Measurements from ENCODE around the gene OPTC. TPM values are rescaled to one million over a fixed set of nuclear protein-coding genes. Genes with fewer than 3 reads are reported as not detected.
"Not testable (repeated sequence)": the region's sequence is repeated elsewhere in the genome, so short reads cannot be mapped to it uniquely, and the experiment has no call there.

OPTC gene
- not detected for total RNA-seq

GRCh38 chr1:203493901-203494300 lies at the start of gene OPTC:
Gene OPTC (plus strand): TSS chr1:203494153. CDS start chr1:203496006, 1,853 bp downstream.
- Histone ChIP-seq H3K4me1 (no peaks in the 10 kb centered on the region), H3K4me3 (no peak within 1 kb of the TSS), H3K27ac (no peak within 1 kb of the TSS), H3K36me3 (no peaks in the 10 kb centered on the region), H3K27me3 (no peaks in the 10 kb centered on the region), H3K9me3 (no peaks in the 10 kb centered on the region)
- no peak for TF ChIP-seq POLR2AphosphoS5 (IDR thresholded peaks at IDR 0.05)
- DNase-seq (ENCODE audit: low spot score in 2 of 2): no peak
- WGBS: 79% methylated on average over 5 of the region's 5 CpGs

GRCh38 chr1:203444171-203444576 lies 49.8 kb upstream of the OPTC start:
- Histone ChIP-seq H3K27me3 (peaks cover 3% of the 10 kb centered on the region), H3K4me3 (no peak overlapping the region), H3K27ac (peak overlapping the region; percentile 49), H3K9me3 (no peaks in the 10 kb centered on the region), H3K4me1 (peaks cover 29% of the 10 kb centered on the region), H3K36me3 (no peaks in the 10 kb centered on the region)
- TF ChIP-seq, protein P1, sequence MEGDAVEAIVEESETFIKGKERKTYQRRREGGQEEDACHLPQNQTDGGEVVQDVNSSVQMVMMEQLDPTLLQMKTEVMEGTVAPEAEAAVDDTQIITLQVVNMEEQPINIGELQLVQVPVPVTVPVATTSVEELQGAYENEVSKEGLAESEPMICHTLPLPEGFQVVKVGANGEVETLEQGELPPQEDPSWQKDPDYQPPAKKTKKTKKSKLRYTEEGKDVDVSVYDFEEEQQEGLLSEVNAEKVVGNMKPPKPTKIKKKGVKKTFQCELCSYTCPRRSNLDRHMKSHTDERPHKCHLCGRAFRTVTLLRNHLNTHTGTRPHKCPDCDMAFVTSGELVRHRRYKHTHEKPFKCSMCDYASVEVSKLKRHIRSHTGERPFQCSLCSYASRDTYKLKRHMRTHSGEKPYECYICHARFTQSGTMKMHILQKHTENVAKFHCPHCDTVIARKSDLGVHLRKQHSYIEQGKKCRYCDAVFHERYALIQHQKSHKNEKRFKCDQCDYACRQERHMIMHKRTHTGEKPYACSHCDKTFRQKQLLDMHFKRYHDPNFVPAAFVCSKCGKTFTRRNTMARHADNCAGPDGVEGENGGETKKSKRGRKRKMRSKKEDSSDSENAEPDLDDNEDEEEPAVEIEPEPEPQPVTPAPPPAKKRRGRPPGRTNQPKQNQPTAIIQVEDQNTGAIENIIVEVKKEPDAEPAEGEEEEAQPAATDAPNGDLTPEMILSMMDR (IDR thresholded peaks at IDR 0.05): no peak
- TF ChIP-seq POLR2AphosphoS5 (IDR thresholded peaks at IDR 0.05) (no peak), POLR2A (IDR thresholded peaks at IDR 0.05) (no peak)
- no peak for DNase-seq (ENCODE audit: low spot score in 2 of 2)
- WGBS: 95% methylated on average over 1 of the region's 1 CpG

DNA sequence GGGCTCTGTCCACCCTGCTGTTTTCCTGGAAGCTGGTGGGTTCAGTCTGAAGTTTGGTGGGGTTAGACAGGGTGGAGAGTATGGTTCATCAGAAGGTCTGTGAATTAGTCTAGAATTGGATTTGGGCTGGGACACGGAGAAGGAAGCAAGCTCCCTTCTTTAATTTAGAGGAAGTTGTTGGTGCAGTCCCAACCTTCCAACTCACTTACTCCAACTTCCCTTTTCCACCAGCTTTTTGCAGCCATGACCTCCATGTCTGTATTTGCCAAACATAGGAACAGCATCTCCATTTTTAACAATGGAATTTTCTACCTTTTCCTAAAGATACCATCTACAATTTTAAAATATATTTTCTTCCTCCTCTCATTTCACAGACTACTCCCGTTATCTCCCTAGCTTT lies 46.8 kb upstream of the OPTC start:
- H3K27me3 ChIP-seq: peaks cover 3% of the 10 kb centered on the region
- no peak for DNase-seq (ENCODE audit: low spot score in 2 of 2)
- no peaks in the 10 kb centered on the region for H3K9me3 ChIP-seq
- WGBS: 59% methylated on average over 2 of the region's 2 CpGs
- no peak overlapping the region for H3K4me3 ChIP-seq
- no peak overlapping the region for H3K27ac ChIP-seq
- TF ChIP-seq POLR2AphosphoS5 (IDR thresholded peaks at IDR 0.05) (no peak), EP300 (IDR thresholded peaks at IDR 0.05) (no peak), POLR2A (IDR thresholded peaks at IDR 0.05) (no peak)
- TF ChIP-seq, protein P1 (IDR thresholded peaks at IDR 0.05): no peak
- H3K36me3 ChIP-seq: no peaks in the 10 kb centered on the region
- H3K4me1 ChIP-seq: peaks cover 34% of the 10 kb centered on the region

- not testable (repeated sequence) for DNase-seq (ENCODE audit: low spot score in 2 of 2)
- H3K27ac ChIP-seq: peak overlapping the region; percentile 70
- WGBS: 89% methylated on average over 1 of the region's 1 CpG
Observed at GRCh38 chr1:203447598-203447997, 46.4 kb upstream of the OPTC start.

DNA sequence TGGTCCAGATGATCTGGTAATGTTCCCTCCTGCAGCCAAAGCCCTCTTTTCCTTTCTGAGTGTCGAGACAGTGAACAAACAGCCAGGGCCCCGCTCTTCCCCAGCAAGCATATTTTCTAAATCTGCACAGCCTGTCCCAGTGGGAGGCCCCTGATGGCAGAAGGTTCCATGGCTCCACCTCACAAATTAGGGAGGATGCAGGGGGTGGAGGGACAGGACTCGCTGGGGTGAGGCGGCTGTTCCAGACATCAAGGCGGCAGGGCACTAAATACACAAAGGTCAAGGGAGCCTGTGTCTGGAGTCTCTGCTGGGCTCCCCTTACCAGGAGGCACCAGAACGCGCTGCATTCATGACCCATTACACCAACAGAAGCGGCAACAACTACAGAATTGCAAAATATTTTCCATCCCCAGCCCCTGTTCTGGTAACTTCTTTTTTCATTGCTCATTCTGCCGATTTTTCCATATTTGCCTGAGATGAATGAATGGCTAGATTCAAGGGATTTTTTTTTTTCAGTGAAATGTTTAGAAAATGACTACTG lies 45.4 kb upstream of the OPTC start:
- no peak for DNase-seq (ENCODE audit: low spot score in 2 of 2)
- H3K4me1 ChIP-seq: peaks cover 34% of the 10 kb centered on the region
- TF ChIP-seq POLR2A (IDR thresholded peaks at IDR 0.05) (no peak), EP300 (IDR thresholded peaks at IDR 0.05) (no peak), POLR2AphosphoS5 (IDR thresholded peaks at IDR 0.05) (peak in 1 of 3 donors; percentile 63)
- TF ChIP-seq, protein P1 (IDR thresholded peaks at IDR 0.05): no peak
- H3K36me3 ChIP-seq: no peaks in the 10 kb centered on the region
- H3K27me3 ChIP-seq: peaks cover 3% of the 10 kb centered on the region
- 67% methylated on average over 8 of the region's 9 CpGs for WGBS
- H3K4me3 ChIP-seq: no peak overlapping the region
- peak overlapping the region; percentile 70 for H3K27ac ChIP-seq
- H3K9me3 ChIP-seq: no peaks in the 10 kb centered on the region

More at GRCh38 chr1:203447598-203447997, 46.4 kb upstream of the OPTC start:
- H3K9me3 ChIP-seq, H3K4me3 ChIP-seq, H3K27me3 ChIP-seq, H3K36me3 ChIP-seq: not testable (repeated sequence)
- peaks cover 34% of the 10 kb centered on the region for H3K4me1 ChIP-seq

- DNase-seq (ENCODE audit: low spot score in 2 of 2): no peak
- no peak for TF ChIP-seq POLR2AphosphoS5 (IDR thresholded peaks at IDR 0.05)
- TF ChIP-seq, protein P1 (IDR thresholded peaks at IDR 0.05): no peak
- TF ChIP-seq EP300 (IDR thresholded peaks at IDR 0.05): no peak
- no peak for TF ChIP-seq POLR2A (IDR thresholded peaks at IDR 0.05)
- WGBS: 88% methylated on average over 1 of the region's 1 CpG
- peaks cover 34% of the 10 kb centered on the region for H3K4me1 ChIP-seq
- no peak overlapping the region for H3K4me3 ChIP-seq
- no peaks in the 10 kb centered on the region for H3K9me3 ChIP-seq
- peaks cover 3% of the 10 kb centered on the region for H3K27me3 ChIP-seq
- H3K36me3 ChIP-seq: no peaks in the 10 kb centered on the region
- H3K27ac ChIP-seq: no peak overlapping the region
Observed at GRCh38 chr1:203450001-203450400, 44.0 kb upstream of the OPTC start.

All from suprapubic skin (tissue), 4 donors.